ENCODE measurements around the gene COL2A1.

The COL2A1 gene

GRCh38 chr12:48010366-48010970 lies 6.2 kb upstream of the COL2A1 start:
- DNase-seq: no peak

- no peak for DNase-seq
Measured at GRCh38 chr12:48009471-48009870, 5.2 kb upstream of the COL2A1 start.

DNA sequence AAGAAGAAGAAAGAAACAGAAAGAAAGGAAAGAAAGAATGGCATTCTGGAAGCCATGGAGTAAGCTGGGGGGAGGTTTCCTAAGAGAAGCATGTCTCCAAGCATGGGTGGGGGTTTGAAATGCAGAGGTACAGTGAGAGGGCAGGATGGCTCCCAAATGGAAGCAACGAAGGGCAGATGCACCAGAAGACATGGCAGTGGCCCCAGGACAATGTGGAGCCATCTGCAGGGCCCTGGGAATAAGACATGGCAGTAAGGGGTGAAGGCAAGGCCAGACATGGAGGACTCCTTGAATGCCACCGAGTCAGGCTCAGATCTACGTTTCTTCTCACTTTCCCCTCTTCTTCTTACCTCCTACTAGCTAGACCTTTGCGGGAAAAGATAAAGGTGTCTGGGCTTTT lies 4.7 kb upstream of the COL2A1 start:
- no peak for DNase-seq

- no peak for DNase-seq
Measured at GRCh38 chr12:48008349-48008748, 4.1 kb upstream of the COL2A1 start.

DNA sequence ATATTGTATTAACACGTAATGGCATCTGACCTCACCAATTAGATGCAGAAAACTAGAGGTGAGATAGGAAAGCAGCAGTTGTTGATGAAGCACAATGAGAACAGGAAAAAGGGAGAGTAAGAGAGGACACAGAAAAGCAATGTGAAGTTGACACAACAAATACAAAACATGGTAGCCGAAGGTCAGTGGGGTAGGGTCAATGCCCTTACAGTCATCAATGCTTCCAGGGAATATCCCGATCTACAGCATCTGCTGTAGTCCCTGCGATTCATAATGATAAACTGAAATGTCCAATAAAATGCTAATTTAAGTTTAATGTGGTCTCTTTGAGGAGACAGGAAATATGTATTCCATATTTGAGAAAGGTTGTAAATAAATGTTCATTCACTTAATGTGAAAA lies 2.9 kb upstream of the COL2A1 start:
- no peak for DNase-seq

DNA sequence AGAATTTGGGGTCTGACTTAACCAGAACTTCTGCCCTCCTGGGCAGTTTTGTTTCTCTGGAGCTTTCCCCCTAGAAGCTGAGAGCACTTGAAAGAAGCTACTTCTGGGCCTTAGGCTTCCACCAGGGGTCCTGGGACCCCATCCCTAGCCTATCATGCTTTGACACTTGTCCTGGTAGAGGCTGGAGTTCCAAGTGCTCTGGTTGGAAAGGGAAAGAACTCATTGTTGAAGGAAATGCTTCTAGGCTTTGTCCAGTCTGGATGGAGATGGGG lies 1.4 kb upstream of the COL2A1 start:
- no peak for DNase-seq

GRCh38 chr12:48005001-48005749 lies 899 bp upstream of the COL2A1 start:
- no peak for DNase-seq

DNA sequence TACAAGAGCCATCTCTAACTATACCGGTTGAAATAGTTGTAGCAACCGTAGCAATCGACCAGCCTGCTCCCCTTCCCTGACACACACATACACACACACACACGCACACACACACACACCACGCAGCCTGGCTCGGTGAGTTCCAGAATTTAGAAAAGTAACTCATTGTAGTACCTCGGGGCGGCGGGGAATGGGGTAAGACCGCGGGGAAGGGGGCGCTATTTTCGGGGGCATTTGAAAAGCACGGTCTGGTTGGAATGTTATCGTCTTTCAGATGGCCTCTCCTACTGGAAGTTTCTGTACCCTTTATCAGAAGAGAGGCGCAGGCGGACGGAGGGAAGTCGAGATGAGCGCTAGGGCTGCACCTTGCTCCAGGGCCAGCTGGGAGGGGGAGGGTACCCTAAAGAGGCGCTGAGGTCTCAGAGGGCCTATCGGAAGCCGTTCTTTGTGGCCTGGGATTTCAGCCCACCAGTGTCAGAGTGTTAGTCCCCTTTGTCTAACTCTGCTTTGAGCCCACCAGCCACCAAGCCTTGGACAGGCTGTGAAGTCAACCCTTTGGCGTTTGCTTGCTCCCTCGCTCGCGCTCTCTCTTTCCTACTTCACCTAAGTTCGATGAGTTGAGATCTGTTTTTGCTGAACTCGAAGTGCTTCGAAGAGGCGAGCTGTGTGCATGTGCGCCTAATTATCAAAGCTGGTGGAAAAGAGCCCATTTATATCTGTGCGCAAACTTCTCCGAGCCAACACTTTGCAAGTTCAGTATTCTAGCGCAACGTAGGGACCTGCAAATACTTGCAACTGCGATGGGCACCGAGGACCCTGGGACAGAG lies 837 bp downstream of the COL2A1 start:
- DNase-seq: no peak

- DNase-seq: peak; percentile 39
Measured at GRCh38 chr12:48002773-48003218, 1.5 kb downstream of the COL2A1 start.

- peak; percentile 42 for DNase-seq
Measured at GRCh38 chr12:48002414-48002730, 1.9 kb downstream of the COL2A1 start.

- peak; percentile 66 for DNase-seq
Measured at GRCh38 chr12:48001505-48002413, 2.5 kb downstream of the COL2A1 start.

DNA sequence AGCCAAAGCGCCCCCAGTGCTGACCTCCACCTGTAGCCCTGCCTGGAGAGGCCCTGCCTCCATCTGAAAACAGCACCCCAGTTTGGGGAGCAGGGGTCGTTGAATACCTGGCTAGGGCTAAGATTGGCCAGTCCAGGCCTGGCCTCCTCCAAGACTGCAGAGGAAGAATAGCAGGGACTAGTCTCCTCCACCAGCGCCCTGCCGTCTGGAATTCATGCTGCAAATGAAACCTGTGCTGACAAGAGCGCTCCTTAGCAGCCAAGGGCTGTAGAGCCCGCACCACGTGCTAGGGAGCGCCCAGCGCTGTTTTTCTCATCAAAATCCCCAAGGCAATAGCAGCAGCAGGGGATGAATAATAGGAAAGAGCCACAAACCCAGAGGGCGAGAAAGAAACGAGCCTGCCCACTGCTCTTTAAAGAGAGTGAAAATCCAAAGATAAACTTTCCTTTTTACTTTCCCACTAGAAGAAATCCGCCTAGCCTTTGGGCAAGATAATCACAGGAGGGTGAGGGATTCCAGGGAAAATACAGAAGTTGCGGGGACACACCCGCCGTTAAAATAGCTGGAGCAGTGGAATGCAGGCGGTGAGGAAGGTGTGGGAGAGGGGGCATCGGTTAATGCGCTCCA lies 3.3 kb downstream of the COL2A1 start:
- DNase-seq: peak; percentile 80

- DNase-seq: no peak
Measured at GRCh38 chr12:47999816-48000215, 4.5 kb downstream of the COL2A1 start.

- DNase-seq: no peak
Measured at GRCh38 chr12:47997321-47997720, 7.0 kb downstream of the COL2A1 start.

DNA sequence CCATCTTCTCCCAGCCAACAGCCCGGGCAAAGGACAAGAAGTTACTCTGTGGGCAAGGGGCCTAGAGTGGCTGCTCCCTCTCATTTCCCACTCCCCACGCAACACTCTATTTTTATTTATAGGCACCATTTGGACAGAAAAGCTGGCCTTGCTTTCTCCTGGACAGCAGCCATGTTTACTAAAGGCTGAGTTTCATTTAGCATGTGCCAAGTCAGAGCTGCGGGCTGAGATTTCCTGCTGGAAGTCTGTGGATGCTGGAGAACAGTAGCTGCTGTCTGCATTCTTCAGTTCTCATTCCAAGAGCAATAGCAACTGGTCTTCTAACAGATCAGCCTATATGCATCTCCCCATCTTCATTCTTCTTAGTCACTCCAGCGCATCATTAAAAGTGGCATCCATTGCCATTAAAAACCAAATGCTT lies 8.3 kb downstream of the COL2A1 start:
- no peak for DNase-seq

DNA sequence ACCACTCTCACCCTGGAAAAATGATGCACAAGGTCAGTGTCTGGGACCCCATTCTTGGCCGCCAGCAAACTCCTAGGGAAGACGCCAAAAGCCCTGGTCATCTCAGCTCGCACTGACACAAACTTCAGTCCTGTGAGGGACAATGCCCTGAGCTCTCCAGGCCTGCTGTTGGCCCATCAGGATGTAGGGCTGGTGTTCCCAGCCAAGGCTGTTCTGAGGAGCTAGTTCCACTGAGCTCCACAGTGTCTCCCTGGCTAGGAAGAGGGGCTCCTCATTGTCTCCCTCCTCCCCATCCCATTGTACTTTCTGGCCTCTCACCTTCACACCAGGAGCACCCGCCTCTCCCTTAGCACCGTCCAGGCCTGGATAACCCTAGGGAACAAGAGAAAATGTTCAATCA lies 10.8 kb downstream of the COL2A1 start:
- DNase-seq: no peak

DNA sequence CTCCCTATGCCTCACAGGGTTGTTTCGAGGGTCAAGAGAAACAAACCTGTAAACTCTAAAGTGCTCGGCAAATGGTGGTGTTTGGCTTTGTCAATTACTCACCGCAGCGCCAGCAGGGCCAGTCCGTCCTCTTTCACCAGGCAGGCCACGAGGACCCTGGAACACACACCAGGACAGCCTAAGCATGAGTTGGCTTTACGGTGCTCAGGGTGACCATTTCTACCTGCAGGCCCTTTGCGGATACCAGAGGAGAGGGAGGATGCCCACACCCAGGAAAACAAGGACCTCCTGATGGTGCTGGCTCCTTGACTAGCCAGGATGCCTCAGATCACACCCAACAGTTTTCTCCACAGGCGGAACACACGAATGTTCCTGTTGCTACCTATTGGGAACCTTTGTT lies 11.5 kb downstream of the COL2A1 start:
- no peak for DNase-seq

- peak; percentile 20 for DNase-seq
Measured at GRCh38 chr12:47991106-47992061, 12.9 kb downstream of the COL2A1 start.

DNA sequence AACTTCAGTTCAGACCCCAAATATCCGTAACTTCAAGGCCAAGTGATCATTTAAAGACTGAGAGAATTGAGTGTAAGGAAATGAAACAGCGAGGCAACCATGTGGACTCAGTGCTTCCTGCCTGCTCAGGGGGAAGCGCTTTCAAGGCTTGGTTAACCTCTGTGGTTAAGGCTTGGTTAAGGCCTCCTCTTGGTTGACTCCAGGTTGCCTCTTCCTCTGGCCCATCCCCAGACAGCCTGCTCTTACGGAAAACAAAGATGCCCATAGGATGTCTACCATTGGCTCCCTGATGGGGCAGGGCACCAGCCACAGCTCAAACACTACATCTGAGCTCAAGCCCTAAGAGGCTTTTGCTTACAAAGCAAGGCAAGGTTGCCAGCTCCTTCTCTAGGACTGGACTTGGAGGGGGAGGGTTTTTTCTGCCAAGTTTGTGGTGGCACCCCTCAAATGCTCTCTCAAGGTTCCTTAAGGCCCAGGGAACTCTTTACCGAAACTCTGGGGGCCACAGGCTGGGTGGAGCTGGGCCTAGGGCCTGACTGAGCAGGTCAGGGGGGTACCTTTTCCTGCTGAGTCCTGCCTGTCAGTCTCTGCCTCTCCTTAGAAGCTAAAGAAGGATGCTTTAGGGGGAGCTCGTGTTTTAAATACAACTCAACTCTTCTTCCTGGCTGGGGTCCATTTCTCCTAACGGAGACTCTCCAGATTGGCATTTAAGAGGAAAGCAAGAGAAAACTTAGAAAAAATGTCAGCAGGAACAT lies 13.7 kb downstream of the COL2A1 start:
- DNase-seq: no peak

DNA sequence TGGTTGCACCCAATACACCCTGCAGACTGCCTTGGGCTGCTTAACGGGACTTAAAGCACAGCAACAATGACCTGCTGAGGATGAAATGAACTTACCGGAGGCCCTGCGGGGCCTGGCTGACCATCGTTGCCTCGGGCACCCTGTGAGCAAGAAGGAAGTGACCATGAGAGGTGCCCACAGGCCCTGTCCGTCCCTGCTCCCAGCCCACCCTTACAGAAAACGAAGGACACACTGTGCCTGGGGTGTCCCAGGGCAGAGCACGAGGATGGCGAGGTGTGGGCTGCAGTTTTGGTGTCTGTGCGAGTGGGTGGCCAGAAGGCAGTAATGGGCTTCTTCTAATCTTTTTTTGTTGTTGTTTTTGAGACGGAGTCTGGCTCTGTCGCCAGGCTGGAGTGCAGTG lies 14.6 kb downstream of the COL2A1 start:
- no peak for DNase-seq

DNA sequence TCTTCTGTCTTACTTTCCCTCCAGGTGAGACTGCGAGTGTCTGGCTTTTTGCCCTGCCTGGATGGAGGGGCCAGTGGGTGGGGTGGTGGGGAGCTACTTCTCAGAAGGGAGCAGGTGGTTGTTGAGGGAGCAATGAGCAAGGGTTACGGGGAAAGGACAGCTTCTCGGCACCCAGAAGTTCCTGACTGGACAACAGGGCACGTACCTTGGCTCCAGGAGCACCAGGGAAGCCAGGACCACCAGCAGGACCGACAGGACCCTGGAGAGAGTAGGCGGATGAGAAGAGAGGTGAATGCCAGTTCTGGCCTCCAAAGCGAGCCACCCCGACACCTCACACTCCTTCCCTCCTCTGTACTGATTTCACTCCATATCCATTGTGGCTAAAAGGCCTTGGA lies 15.3 kb downstream of the COL2A1 start:
- no peak for DNase-seq
